ENCODE data around the gene KCNMA1. TPM values are rescaled to one million over a fixed set of nuclear protein-coding genes. Genes with fewer than 3 reads are reported as not detected.

The KCNMA1 gene
- total and polyA plus RNA-seq, 4 donors, result 36.2 to 95.0 (median 54.3) TPM

DNA sequence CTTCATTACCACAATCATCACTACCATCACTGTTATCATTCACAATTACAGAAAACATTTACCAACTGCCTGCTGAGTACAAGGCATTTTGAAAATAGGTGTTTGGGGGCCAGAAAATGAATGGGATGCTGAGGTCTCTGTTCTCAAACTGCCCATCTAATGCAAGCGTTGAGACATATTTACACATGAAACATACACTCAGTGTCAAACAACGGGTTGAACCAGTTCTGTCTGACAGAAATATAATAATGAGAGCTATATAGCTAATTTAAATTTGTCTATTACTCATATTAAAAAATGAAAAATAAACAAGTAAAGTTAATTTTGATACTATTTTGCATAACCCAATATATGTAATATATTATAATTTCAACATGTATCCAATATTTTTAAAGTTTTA is 303.1 kb downstream of the KCNMA1 start:
- H3K4me3 ChIP-seq (ENCODE audit: low read depth, low read length), result no peak overlapping the region
- H3K4me1 ChIP-seq (ENCODE audit: control insufficient read depth, insufficient read depth, low read length), result peaks cover 4% of the 10 kb centered on the region
- H3K9me3 ChIP-seq (ENCODE audit: control insufficient read depth, insufficient read depth, low read length), result no peaks in the 10 kb centered on the region
- no peaks in the 10 kb centered on the region for H3K27me3 ChIP-seq (ENCODE audit: control insufficient read depth, insufficient read depth, low read length)
- DNase-seq (ENCODE audit: low read depth in 4 of 6, low spot score in 6 of 6), result peak in 1 of 6 donors; percentile 81
- H3K27ac ChIP-seq (ENCODE audit: low read depth, low read length), result no peak overlapping the region
- no CpG with 5 or more reads among the region's 2 CpGs for WGBS (ENCODE audit: insufficient coverage)
- H3K36me3 ChIP-seq (ENCODE audit: control insufficient read depth, insufficient read depth, low read length), result no peaks in the 10 kb centered on the region

DNA sequence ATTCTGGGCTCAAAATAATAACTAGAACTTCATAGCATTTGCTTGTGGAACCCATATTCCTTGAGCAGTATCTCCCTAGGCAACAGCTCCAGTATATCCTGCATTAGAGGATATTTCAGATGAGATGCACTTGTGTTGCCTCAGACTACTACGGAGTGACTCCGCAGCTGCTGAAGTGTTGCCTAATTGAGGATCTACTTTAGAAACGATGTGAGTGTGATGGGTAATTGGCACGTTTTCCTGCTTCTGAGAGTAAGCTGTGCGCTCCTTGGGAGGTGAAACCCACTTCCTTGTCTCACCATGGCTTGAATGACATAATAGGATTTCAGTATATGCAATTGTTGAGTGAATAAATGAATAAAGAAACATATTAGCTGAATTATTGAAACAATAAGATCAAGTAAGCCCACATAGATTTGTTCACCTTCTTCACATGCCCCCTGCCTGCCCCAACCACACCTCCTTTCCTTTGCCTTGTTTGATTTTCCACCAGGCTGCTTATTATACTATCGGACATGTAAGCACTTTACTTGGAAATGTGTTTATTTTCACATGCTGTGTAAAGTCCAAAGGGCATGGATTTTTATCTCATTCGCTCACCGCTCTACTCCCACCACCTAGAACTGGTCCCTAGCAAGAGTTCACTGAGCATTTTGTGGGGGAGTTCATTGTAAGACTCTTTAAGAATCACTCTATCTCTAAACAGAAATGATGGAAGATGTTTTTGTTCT is 303.8 kb downstream of the KCNMA1 start:
- peaks cover 4% of the 10 kb centered on the region for H3K4me1 ChIP-seq (ENCODE audit: control insufficient read depth, insufficient read depth, low read length)
- no peaks in the 10 kb centered on the region for H3K36me3 ChIP-seq (ENCODE audit: control insufficient read depth, insufficient read depth, low read length)
- H3K9me3 ChIP-seq (ENCODE audit: control insufficient read depth, insufficient read depth, low read length), result no peaks in the 10 kb centered on the region
- H3K4me3 ChIP-seq (ENCODE audit: low read depth, low read length), result no peak overlapping the region
- H3K27ac ChIP-seq (ENCODE audit: low read depth, low read length), result no peak overlapping the region
- DNase-seq (ENCODE audit: low read depth in 4 of 6, low spot score in 6 of 6), result peak in 1 of 6 donors; percentile 54
- no peaks in the 10 kb centered on the region for H3K27me3 ChIP-seq (ENCODE audit: control insufficient read depth, insufficient read depth, low read length)
- WGBS (ENCODE audit: insufficient coverage), result 67% methylated on average over 4 of the region's 8 CpGs

DNA sequence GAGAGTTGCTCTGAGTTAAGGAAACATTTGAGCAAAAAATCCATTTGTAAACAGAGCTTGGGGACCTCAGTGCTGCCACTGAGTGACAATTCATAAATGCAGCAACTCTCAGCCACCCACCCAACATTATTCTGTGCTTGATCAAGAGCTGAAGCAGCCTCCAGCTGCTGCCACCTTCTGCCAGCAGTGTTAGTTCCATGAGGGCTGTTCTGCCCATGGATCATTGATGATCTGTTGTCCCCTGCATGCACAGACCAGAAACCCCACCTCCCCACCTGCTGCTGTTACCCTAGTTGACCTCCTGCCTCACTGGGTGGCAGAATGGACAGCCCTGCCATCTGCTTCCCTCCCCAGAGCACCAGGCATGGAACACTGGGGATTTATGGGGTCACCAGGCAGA is 305.4 kb downstream of the KCNMA1 start:
- Histone ChIP-seq H3K27me3 (ENCODE audit: control insufficient read depth, insufficient read depth, low read length) (no peaks in the 10 kb centered on the region), H3K36me3 (ENCODE audit: control insufficient read depth, insufficient read depth, low read length) (no peaks in the 10 kb centered on the region), H3K27ac (ENCODE audit: low read depth, low read length) (no peak overlapping the region), H3K4me1 (ENCODE audit: control insufficient read depth, insufficient read depth, low read length) (peaks cover 4% of the 10 kb centered on the region), H3K4me3 (ENCODE audit: low read depth, low read length) (no peak overlapping the region), H3K9me3 (ENCODE audit: control insufficient read depth, insufficient read depth, low read length) (no peaks in the 10 kb centered on the region)
- peak in 1 of 6 donors; percentile 76 for DNase-seq (ENCODE audit: low read depth in 4 of 6, low spot score in 6 of 6)

DNA sequence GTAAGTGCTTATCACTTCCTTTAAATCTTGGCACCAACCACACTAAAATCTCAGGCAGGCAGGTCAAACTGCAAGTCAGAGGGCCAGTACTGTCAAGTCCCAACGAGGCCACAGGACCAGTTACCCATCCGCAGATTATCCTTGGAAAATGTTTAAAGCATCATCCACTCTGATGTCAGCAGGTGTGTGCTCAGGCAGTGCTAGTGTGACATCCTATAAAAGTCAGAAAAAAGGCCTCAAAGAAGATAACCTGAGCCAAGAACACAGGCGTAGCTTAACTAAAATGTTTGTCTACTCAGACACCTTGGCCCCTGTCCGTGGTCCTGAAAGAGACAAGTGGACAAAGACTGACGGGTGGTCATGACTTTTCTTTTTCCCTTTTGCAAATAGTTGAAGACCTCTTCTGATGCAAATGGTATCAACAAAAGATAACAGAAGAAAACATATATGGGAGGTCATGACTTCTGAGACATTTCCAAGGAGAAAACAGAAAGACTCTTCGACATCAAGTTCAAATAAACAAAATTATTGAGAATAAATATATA is 309.3 kb downstream of the KCNMA1 start:
- Histone ChIP-seq H3K27me3 (ENCODE audit: control insufficient read depth, insufficient read depth, low read length) (no peaks in the 10 kb centered on the region), H3K4me1 (ENCODE audit: control insufficient read depth, insufficient read depth, low read length) (peaks cover 10% of the 10 kb centered on the region), H3K27ac (ENCODE audit: low read depth, low read length) (no peak overlapping the region), H3K9me3 (ENCODE audit: control insufficient read depth, insufficient read depth, low read length) (no peaks in the 10 kb centered on the region), H3K4me3 (ENCODE audit: low read depth, low read length) (no peak overlapping the region), H3K36me3 (ENCODE audit: control insufficient read depth, insufficient read depth, low read length) (no peaks in the 10 kb centered on the region)
- no peak for DNase-seq (ENCODE audit: low read depth in 4 of 6, low spot score in 6 of 6)
- WGBS (ENCODE audit: insufficient coverage), result 79% methylated on average over 3 of the region's 6 CpGs

DNA sequence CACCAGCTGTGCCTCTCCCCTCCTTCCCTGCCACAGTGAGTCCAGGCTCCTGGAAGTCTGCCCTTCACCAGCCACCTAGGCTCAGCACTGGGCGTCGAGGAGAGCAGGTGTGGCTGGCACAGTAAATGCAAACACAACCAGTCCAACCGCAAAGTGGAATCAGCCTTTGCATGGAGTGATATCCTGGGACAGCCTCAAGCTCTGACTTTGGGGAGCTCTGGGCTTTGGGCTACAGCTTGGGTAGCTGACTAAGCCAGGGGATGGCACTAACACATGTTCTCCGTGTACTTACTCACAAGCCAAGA is 312.4 kb downstream of the KCNMA1 start:
- Histone ChIP-seq H3K4me3 (ENCODE audit: low read depth, low read length) (no peak overlapping the region), H3K4me1 (ENCODE audit: control insufficient read depth, insufficient read depth, low read length) (peaks cover 6% of the 10 kb centered on the region), H3K27ac (ENCODE audit: low read depth, low read length) (no peak overlapping the region), H3K27me3 (ENCODE audit: control insufficient read depth, insufficient read depth, low read length) (no peaks in the 10 kb centered on the region), H3K36me3 (ENCODE audit: control insufficient read depth, insufficient read depth, low read length) (no peaks in the 10 kb centered on the region), H3K9me3 (ENCODE audit: control insufficient read depth, insufficient read depth, low read length) (no peaks in the 10 kb centered on the region)
- DNase-seq (ENCODE audit: low read depth in 4 of 6, low spot score in 6 of 6), result no peak
- WGBS (ENCODE audit: insufficient coverage), result 73% methylated on average over 4 of the region's 4 CpGs

DNA sequence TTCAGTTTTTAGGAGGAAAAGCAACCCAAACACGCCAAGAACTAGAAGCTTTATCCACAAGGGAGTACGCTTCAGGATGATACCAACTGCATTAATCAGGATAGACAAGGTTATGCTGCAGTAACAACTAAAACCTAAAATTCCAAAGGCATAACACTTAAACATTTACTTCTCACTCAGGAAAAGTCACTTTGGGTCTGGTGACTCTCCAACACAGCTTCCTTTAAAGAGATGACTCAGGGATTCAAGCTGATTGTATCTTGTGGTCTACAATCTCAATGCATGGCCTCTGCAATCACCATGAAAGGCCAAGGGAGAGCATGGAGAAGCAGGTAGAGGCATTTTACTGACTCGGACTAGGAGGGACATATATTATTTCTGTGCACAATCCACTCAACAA is 315.8 kb downstream of the KCNMA1 start:
- Histone ChIP-seq H3K4me3 (ENCODE audit: low read depth, low read length) (no peak overlapping the region), H3K27ac (ENCODE audit: low read depth, low read length) (no peak overlapping the region), H3K4me1 (ENCODE audit: control insufficient read depth, insufficient read depth, low read length) (peaks cover 6% of the 10 kb centered on the region), H3K27me3 (ENCODE audit: control insufficient read depth, insufficient read depth, low read length) (no peaks in the 10 kb centered on the region), H3K9me3 (ENCODE audit: control insufficient read depth, insufficient read depth, low read length) (no peaks in the 10 kb centered on the region), H3K36me3 (ENCODE audit: control insufficient read depth, insufficient read depth, low read length) (no peaks in the 10 kb centered on the region)
- no peak for DNase-seq (ENCODE audit: low read depth in 4 of 6, low spot score in 6 of 6)
- 92% methylated on average over 2 of the region's 3 CpGs for WGBS (ENCODE audit: insufficient coverage)

DNA sequence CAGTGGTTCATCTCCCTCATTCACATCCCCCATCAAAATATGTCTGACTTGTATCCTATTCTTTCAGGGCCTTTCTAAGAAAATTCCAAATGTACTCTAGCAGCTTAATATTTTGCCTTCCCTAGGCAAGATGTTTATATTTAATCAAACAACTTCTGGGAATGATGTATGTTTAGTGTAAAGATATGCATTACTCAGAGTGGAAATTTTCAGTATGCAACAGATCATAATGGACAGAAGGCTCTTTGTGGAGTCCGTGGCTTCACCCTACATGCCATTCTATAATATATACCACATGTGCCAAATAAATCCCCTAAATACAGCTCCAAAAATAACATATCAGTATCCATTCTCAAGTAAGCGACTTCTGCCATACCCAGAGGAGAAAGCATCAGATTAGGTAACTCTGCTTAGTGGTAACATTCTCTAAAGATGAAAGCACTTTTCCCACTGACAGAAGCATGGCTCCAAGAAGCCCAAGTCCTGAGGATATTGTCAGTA is 316.6 kb downstream of the KCNMA1 start:
- Histone ChIP-seq H3K4me3 (ENCODE audit: low read depth, low read length) (no peak overlapping the region), H3K27me3 (ENCODE audit: control insufficient read depth, insufficient read depth, low read length) (no peaks in the 10 kb centered on the region), H3K36me3 (ENCODE audit: control insufficient read depth, insufficient read depth, low read length) (no peaks in the 10 kb centered on the region), H3K9me3 (ENCODE audit: control insufficient read depth, insufficient read depth, low read length) (no peaks in the 10 kb centered on the region), H3K27ac (ENCODE audit: low read depth, low read length) (no peak overlapping the region), H3K4me1 (ENCODE audit: control insufficient read depth, insufficient read depth, low read length) (peaks cover 6% of the 10 kb centered on the region)
- DNase-seq (ENCODE audit: low read depth in 4 of 6, low spot score in 6 of 6), result no peak
- 63% methylated on average over 1 of the region's 2 CpGs for WGBS (ENCODE audit: insufficient coverage)

DNA sequence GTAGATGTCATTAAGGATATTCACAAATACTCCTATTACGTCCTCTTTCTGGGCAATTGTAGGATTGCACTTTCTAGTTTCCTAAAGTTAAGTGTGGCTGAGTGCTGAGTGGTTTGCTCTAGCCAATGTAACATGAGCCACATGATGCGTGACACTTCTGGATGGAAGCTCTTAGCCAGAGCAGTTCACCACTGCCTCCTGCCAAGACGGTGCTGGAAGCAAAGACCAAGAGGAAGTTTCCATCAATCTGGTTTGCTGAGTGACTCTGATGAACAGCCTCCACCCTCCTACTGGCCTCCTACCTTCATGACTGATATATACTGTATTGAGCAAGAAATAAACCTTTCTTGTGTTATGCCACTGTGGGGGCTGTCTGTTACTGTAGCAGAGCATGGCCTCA is 318.1 kb downstream of the KCNMA1 start:
- H3K4me1 ChIP-seq (ENCODE audit: control insufficient read depth, insufficient read depth, low read length), result no peaks in the 10 kb centered on the region
- no peaks in the 10 kb centered on the region for H3K36me3 ChIP-seq (ENCODE audit: control insufficient read depth, insufficient read depth, low read length)
- H3K9me3 ChIP-seq (ENCODE audit: control insufficient read depth, insufficient read depth, low read length), result no peaks in the 10 kb centered on the region
- 92% methylated on average over 2 of the region's 3 CpGs for WGBS (ENCODE audit: insufficient coverage)
- no peaks in the 10 kb centered on the region for H3K27me3 ChIP-seq (ENCODE audit: control insufficient read depth, insufficient read depth, low read length)
- H3K4me3 ChIP-seq (ENCODE audit: low read depth, low read length), result no peak overlapping the region
- no peak for DNase-seq (ENCODE audit: low read depth in 4 of 6, low spot score in 6 of 6)
- no peak overlapping the region for H3K27ac ChIP-seq (ENCODE audit: low read depth, low read length)

DNA sequence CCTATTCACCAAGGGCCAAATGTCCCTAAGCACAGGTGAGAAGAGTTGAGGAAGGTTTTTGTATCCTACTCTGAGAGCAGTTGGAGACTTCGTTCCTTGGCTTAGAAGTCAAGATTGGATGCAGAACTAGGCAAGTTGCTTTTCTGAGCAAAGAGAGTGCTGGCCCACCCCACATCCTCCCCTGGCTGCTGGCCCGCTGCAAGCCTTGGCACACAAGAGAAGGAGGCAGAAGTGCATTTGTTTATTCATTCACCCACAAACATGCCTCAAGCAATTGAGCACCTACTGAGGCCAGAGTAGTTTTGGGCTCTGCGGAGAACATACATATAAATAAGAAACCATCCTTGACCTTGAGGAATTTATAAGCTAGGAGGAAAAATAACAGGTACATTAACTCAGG is 318.9 kb downstream of the KCNMA1 start:
- no peaks in the 10 kb centered on the region for H3K4me1 ChIP-seq (ENCODE audit: control insufficient read depth, insufficient read depth, low read length)
- WGBS (ENCODE audit: insufficient coverage), result no CpG with 5 or more reads among the region's 3 CpGs
- DNase-seq (ENCODE audit: low read depth in 4 of 6, low spot score in 6 of 6), result peak in 1 of 6 donors; percentile 78
- no peaks in the 10 kb centered on the region for H3K27me3 ChIP-seq (ENCODE audit: control insufficient read depth, insufficient read depth, low read length)
- no peak overlapping the region for H3K4me3 ChIP-seq (ENCODE audit: low read depth, low read length)
- no peaks in the 10 kb centered on the region for H3K36me3 ChIP-seq (ENCODE audit: control insufficient read depth, insufficient read depth, low read length)
- H3K9me3 ChIP-seq (ENCODE audit: control insufficient read depth, insufficient read depth, low read length), result no peaks in the 10 kb centered on the region
- H3K27ac ChIP-seq (ENCODE audit: low read depth, low read length), result no peak overlapping the region

DNA sequence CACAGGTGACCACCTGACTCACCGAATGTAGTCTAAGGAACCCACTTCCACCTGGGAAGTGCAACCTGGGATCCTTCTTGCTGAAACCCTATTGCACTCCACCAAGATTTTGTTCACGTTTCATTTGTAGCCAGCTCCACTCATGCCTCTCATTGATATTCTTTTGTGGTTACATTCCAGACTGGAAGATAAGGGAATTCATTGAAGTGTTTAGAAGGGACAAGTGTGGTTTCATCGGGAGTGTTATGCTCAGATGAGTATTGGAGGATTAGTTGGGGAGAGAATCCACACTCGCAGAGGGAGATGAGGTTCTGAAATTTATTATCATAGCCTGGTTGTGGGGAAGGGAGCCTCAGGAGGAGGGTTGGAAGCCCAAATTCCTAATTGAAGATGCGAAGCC is 320.4 kb downstream of the KCNMA1 start:
- 74% methylated on average over 3 of the region's 5 CpGs for WGBS (ENCODE audit: insufficient coverage)
- Histone ChIP-seq H3K27me3 (ENCODE audit: control insufficient read depth, insufficient read depth, low read length) (no peaks in the 10 kb centered on the region), H3K36me3 (ENCODE audit: control insufficient read depth, insufficient read depth, low read length) (no peaks in the 10 kb centered on the region), H3K4me1 (ENCODE audit: control insufficient read depth, insufficient read depth, low read length) (no peaks in the 10 kb centered on the region), H3K27ac (ENCODE audit: low read depth, low read length) (no peak overlapping the region), H3K9me3 (ENCODE audit: control insufficient read depth, insufficient read depth, low read length) (no peaks in the 10 kb centered on the region), H3K4me3 (ENCODE audit: low read depth, low read length) (no peak overlapping the region)
- no peak for DNase-seq (ENCODE audit: low read depth in 4 of 6, low spot score in 6 of 6)

Data from spinal cord (tissue), 10 donors.